Measurements from ENCODE around the gene KIAA1328. TPM values are rescaled to one million over a fixed set of nuclear protein-coding genes. Genes with fewer than 3 reads are reported as not detected.

Gene KIAA1328
- total RNA-seq, 1 donor from 2014 or later = 9.2 TPM

GRCh38 chr18:37244618-37245017 lies 415.7 kb downstream of the KIAA1328 start:
- Mint-ChIP-seq H3K27ac (ENCODE audit: unreplicated experiment) (no peak overlapping the region), H3K27me3 (ENCODE audit: unreplicated experiment) (peaks cover 8% of the 10 kb centered on the region)
- TF ChIP-seq, protein P1, sequence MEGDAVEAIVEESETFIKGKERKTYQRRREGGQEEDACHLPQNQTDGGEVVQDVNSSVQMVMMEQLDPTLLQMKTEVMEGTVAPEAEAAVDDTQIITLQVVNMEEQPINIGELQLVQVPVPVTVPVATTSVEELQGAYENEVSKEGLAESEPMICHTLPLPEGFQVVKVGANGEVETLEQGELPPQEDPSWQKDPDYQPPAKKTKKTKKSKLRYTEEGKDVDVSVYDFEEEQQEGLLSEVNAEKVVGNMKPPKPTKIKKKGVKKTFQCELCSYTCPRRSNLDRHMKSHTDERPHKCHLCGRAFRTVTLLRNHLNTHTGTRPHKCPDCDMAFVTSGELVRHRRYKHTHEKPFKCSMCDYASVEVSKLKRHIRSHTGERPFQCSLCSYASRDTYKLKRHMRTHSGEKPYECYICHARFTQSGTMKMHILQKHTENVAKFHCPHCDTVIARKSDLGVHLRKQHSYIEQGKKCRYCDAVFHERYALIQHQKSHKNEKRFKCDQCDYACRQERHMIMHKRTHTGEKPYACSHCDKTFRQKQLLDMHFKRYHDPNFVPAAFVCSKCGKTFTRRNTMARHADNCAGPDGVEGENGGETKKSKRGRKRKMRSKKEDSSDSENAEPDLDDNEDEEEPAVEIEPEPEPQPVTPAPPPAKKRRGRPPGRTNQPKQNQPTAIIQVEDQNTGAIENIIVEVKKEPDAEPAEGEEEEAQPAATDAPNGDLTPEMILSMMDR (IDR thresholded peaks at IDR 0.05; ENCODE audit: unreplicated experiment) = no peak

GRCh38 chr18:37246779-37247340 lies 417.9 kb downstream of the KIAA1328 start:
- Mint-ChIP-seq H3K4me3 (ENCODE audit: unreplicated experiment) (no peak overlapping the region), H3K4me1 (ENCODE audit: unreplicated experiment) (peaks cover 17% of the 10 kb centered on the region), H3K27ac (ENCODE audit: unreplicated experiment) (no peak overlapping the region), H3K36me3 (ENCODE audit: low read depth, unreplicated experiment) (peaks cover 4% of the 10 kb centered on the region), H3K9me3 (ENCODE audit: unreplicated experiment) (no peaks in the 10 kb centered on the region), H3K27me3 (ENCODE audit: unreplicated experiment) (peaks cover 15% of the 10 kb centered on the region)
- TF ChIP-seq, protein P1 (IDR thresholded peaks at IDR 0.05; ENCODE audit: unreplicated experiment) = no peak
- no peak for DNase-seq (ENCODE audit: low spot score)

More at GRCh38 chr18:37244618-37245017, 415.7 kb downstream of the KIAA1328 start:
- Mint-ChIP-seq H3K9me3 (ENCODE audit: unreplicated experiment) (no peaks in the 10 kb centered on the region), H3K4me3 (ENCODE audit: unreplicated experiment) (no peak overlapping the region), H3K4me1 (ENCODE audit: unreplicated experiment) (peaks cover 7% of the 10 kb centered on the region), H3K36me3 (ENCODE audit: low read depth, unreplicated experiment) (peaks cover 4% of the 10 kb centered on the region)
- DNase-seq (ENCODE audit: low spot score) = no peak

GRCh38 chr18:37247497-37248161 lies 418.7 kb downstream of the KIAA1328 start:
- H3K36me3 Mint-ChIP-seq (ENCODE audit: low read depth, unreplicated experiment) = peaks cover 5% of the 10 kb centered on the region
- H3K4me1 Mint-ChIP-seq (ENCODE audit: unreplicated experiment) = peaks cover 14% of the 10 kb centered on the region
- no peak overlapping the region for H3K4me3 Mint-ChIP-seq (ENCODE audit: unreplicated experiment)
- H3K27me3 Mint-ChIP-seq (ENCODE audit: unreplicated experiment) = peaks cover 17% of the 10 kb centered on the region
- no peak for DNase-seq (ENCODE audit: low spot score)
- TF ChIP-seq, protein P1 (IDR thresholded peaks at IDR 0.05; ENCODE audit: unreplicated experiment) = no peak
- no peak overlapping the region for H3K27ac Mint-ChIP-seq (ENCODE audit: unreplicated experiment)
- no peaks in the 10 kb centered on the region for H3K9me3 Mint-ChIP-seq (ENCODE audit: unreplicated experiment)

DNA sequence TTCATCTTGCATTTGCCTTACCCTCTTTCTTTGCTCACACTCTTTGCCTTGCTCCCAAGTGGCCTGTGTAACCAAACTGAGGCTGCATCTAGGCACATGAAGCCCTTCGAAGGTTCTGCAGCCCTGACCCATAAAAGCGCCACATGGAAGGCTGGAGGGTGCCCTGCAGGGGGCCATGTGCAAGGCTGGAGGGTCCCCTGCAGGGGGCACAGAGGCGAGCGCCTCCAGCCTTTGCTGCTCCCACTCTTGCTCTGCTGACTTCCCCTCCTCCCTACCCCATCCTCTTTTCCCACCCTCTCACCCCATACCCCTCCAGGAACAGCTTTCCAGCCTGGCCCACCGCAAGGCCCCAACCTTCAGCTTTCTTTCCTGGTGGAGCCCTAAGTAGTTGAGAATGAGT lies 419.4 kb downstream of the KIAA1328 start:
- H3K27me3 Mint-ChIP-seq (ENCODE audit: unreplicated experiment) = peaks cover 19% of the 10 kb centered on the region
- peaks cover 7% of the 10 kb centered on the region for H3K36me3 Mint-ChIP-seq (ENCODE audit: low read depth, unreplicated experiment)

More for the DNA sequence above, 419.4 kb downstream of the KIAA1328 start:
- TF ChIP-seq, protein P1 (IDR thresholded peaks at IDR 0.05; ENCODE audit: unreplicated experiment) = no peak
- peaks cover 12% of the 10 kb centered on the region for H3K4me1 Mint-ChIP-seq (ENCODE audit: unreplicated experiment)
- no peak overlapping the region for H3K27ac Mint-ChIP-seq (ENCODE audit: unreplicated experiment)
- no peak for DNase-seq (ENCODE audit: low spot score)
- no peak overlapping the region for H3K4me3 Mint-ChIP-seq (ENCODE audit: unreplicated experiment)
- no peaks in the 10 kb centered on the region for H3K9me3 Mint-ChIP-seq (ENCODE audit: unreplicated experiment)

All from endothelial cell (in vitro differentiated cells).